SJSA1 (cell line): ENCODE data around the gene MEIOB. TPM values are rescaled to one million over a fixed set of nuclear protein-coding genes. Genes with fewer than 3 reads are reported as not detected.

ENCODE experiments used
- DNase-seq, 2 experiments: peaks; one replicate each; pipeline ENCODE4 v3.0.0-alpha.2; 2015 to 2020; ENCODE audit warnings: low spot score in 2 of 2, low read depth in 1 of 2
- H3K27ac ChIP-seq: fragments of 250-450 bp; sonication (Bioruptor Pico); 2 replicates; pipeline ENCODE4 v1.5.1; 2020; ENCODE audit warnings: mild to moderate bottlenecking, moderate library complexity
- H3K27me3 ChIP-seq: fragments of 250-450 bp; sonication (Bioruptor Pico); replicated peaks from 2 replicates; pipeline ENCODE4 v1.5.1; 2020; ENCODE audit warnings: mild to moderate bottlenecking, moderate library complexity
- H3K36me3 ChIP-seq: fragments of 250-450 bp; sonication (Bioruptor Pico); 2 replicates; pipeline ENCODE4 v1.5.1; 2020; ENCODE audit warnings: mild to moderate bottlenecking
- H3K4me1 ChIP-seq: fragments of 250-450 bp; sonication (Bioruptor Pico); replicated peaks from 2 replicates; pipeline ENCODE4 v1.6.1; 2021; ENCODE audit warnings: mild to moderate bottlenecking
- H3K4me3 ChIP-seq: fragments of 250-450 bp; sonication (Bioruptor Pico); 2 replicates; pipeline ENCODE4 v1.5.1; 2020; ENCODE audit warnings: mild to moderate bottlenecking
- H3K9me3 ChIP-seq: fragments of 250-450 bp; sonication (Bioruptor Pico); replicated peaks from 2 replicates; pipeline ENCODE4 v1.5.1; 2020; ENCODE audit warnings: mild to moderate bottlenecking
- total RNA-seq: library from RNA; depleted of rRNA; stranded (reverse); fragments of >200 nt; shearing (Covaris generic); gene quantifications from 2 replicates; pipeline ENCODE4 v1.2.3, GENCODE V29; 2014

MEIOB gene
- total RNA-seq, 1 experiment from 2014 or later = not detected

DNA sequence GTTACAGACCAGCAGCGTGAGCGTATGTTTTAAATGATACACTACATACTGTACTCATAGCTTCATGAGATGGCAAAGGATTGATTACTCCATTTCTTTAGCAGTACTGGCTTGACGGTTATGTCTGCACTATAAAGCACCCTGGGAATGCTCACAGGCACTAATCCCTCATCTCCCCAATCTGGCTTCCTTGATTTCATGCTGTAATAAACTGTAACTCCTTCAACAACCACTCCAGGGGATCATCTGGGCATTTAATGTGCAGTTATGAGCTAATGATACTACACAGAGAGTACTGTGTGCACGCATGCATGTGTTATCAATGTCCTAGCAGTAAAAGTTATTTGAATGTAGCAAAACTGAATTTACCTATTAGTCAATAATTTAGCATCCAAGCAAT, 20.2 kb downstream of the MEIOB start:
- peaks cover 65% of the 10 kb centered on the region for H3K27me3 ChIP-seq
- H3K4me3 ChIP-seq = no peak overlapping the region
- no peaks in the 10 kb centered on the region for H3K36me3 ChIP-seq
- no peak for DNase-seq
- no peaks in the 10 kb centered on the region for H3K4me1 ChIP-seq
- no peak overlapping the region for H3K27ac ChIP-seq
- no peaks in the 10 kb centered on the region for H3K9me3 ChIP-seq

DNA sequence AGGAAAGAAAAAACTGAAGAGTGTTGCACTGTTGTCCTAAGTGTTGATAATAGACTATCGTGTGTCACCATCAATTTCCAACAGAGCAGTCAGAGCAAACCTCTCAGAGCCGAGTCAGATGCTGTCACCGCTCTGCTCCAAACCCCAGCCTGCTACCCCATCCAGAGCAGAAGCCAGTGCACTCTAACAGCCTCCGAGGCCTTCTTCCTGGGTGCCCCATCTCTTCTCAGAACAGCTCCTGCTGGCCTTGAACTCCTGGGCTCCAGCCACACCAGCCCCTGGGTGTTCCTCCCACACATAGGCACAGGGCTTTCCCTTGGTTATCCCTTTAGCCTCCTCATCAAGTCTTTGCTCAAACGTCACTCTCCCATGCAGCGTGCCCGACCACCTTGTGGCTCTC, 21.0 kb downstream of the MEIOB start:
- H3K27ac ChIP-seq = no peak overlapping the region
- H3K27me3 ChIP-seq = peaks cover 66% of the 10 kb centered on the region
- H3K9me3 ChIP-seq = no peaks in the 10 kb centered on the region
- no peak for DNase-seq
- H3K36me3 ChIP-seq = no peaks in the 10 kb centered on the region
- no peaks in the 10 kb centered on the region for H3K4me1 ChIP-seq
- no peak overlapping the region for H3K4me3 ChIP-seq

DNA sequence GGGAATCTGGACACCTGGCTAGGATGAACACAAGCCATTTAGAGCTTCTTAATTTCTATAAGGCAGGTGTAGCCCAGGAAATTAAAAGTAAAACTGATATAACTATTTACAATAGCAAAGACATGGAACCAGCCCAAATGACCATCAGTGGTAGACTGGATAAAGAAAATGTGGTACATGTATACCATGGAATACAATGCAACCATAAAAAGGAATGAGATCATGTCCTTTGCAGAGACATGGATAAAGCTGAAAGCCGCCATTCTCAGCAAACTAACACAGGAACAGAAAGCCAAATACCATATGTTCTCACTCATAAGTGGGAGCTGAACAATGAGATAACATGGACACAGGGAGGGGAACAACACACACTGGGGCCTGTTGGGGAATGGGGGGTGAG, 25.5 kb downstream of the MEIOB start:
- DNase-seq = no peak
- H3K4me1 ChIP-seq = no peaks in the 10 kb centered on the region

DNA sequence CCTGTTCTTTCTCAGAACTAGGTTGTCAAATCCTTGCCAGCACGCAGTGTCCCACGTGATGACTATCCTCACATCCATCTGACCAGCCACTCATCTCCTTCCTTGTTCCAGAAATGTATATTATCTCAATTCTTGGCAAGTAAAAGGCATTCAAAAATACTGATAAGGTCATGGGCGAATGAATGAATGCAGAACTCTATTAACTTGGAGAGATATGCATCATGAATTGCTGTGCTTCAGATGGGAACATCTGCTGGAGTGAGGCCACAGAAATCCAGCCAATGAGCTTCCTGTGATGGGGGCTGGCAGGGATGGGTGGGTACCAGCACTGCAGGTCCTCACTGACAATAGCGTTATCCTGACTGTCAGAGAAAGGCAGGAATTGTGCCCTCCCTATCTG, 26.0 kb downstream of the MEIOB start:
- peak in 1 of 2 experiments; percentile 16 for DNase-seq
- Histone ChIP-seq H3K4me3 (no peak overlapping the region), H3K27me3 (peaks cover 36% of the 10 kb centered on the region), H3K4me1 (no peaks in the 10 kb centered on the region), H3K9me3 (no peaks in the 10 kb centered on the region), H3K27ac (no peak overlapping the region), H3K36me3 (no peaks in the 10 kb centered on the region)

More for the DNA sequence above, 25.5 kb downstream of the MEIOB start:
- Histone ChIP-seq H3K27me3 (peaks cover 40% of the 10 kb centered on the region), H3K27ac (no peak overlapping the region), H3K4me3 (no peak overlapping the region), H3K9me3 (no peaks in the 10 kb centered on the region), H3K36me3 (no peaks in the 10 kb centered on the region)

DNA sequence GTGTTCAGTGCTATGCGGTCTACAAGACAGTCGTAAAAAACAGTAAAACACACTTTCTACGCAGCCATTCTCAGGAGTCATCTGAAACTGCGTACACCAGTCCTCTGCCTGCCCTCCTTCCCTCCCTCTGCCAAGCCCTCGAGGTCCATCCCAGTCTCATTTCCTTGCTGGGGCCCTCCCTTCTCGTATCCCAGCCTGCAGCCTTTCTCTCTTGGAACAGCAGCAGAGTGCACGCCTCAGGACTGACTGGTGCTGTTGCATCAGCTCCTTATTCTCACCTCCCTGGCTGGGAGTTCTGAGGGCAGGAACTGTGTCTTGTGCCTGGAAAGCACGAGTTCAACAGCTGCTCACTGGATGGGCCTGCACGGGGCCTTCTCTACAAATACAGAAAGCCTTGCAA, 32.4 kb downstream of the MEIOB start:
- H3K4me3 ChIP-seq = no peak overlapping the region
- peak in 1 of 2 experiments; percentile 28 for DNase-seq
- H3K9me3 ChIP-seq = no peaks in the 10 kb centered on the region

DNA sequence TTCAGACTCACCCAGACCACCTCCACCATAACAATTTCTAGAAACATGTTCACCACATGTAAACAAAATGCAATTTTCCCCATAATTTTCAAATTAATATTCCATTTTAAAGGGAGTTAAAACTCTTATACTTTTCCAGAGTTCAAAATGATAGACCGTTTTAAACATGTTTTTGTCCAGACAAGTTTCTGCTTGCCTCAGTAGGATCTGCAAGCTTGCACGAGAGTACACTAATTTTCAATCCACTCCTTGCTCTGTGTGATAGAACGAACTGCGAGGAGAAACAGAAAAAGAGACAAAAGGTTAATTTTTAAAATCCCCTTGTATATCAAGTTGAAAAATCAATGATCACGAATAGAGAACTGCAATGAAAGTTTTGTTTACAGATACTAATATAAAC, 37.9 kb downstream of the MEIOB start:
- H3K9me3 ChIP-seq = no peaks in the 10 kb centered on the region
- no peaks in the 10 kb centered on the region for H3K27me3 ChIP-seq
- H3K27ac ChIP-seq = no peak overlapping the region
- no peaks in the 10 kb centered on the region for H3K4me1 ChIP-seq
- DNase-seq = no peak
- H3K4me3 ChIP-seq = no peak overlapping the region
- peaks cover 16% of the 10 kb centered on the region for H3K36me3 ChIP-seq

More for the DNA sequence above, 32.4 kb downstream of the MEIOB start:
- H3K27ac ChIP-seq = no peak overlapping the region
- H3K36me3 ChIP-seq = no peaks in the 10 kb centered on the region
- peaks cover 3% of the 10 kb centered on the region for H3K27me3 ChIP-seq
- H3K4me1 ChIP-seq = no peaks in the 10 kb centered on the region

DNA sequence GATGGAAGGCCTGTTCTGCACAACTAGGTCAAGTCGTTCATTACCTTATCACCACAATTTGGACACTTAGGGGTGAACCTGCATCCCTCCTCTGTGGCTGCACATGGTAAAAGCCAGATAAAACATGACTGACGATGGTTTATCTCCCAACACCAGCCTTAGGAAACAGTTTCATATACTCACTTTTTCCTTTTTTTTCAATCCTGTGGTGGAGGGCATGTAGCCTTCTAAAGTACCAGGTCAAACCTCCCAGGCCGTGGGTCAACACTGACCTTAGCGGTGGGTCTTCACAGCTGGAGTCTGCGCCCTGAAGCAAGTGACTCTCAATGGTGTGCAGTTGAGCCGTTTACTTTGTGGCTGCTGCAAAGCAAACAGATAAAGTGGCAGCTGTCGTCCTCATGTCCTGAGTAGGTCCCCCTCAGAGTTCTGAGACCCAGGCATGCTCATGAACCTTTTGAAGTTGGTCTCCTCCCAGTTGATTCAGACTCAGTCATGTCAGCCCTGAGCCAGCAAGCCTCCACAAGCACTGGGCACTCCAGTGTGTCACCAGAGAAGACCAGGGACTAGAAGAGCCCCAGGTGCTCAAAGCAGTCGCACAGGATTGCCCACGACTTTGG, 39.0 kb downstream of the MEIOB start:
- Histone ChIP-seq H3K36me3 (peaks cover 22% of the 10 kb centered on the region), H3K4me1 (peaks cover 5% of the 10 kb centered on the region; the same call in 1 of the 2 replicates), H3K27me3 (no peaks in the 10 kb centered on the region), H3K27ac (no peak overlapping the region), H3K9me3 (no peaks in the 10 kb centered on the region), H3K4me3 (no peak overlapping the region)
- DNase-seq = no peak

DNA sequence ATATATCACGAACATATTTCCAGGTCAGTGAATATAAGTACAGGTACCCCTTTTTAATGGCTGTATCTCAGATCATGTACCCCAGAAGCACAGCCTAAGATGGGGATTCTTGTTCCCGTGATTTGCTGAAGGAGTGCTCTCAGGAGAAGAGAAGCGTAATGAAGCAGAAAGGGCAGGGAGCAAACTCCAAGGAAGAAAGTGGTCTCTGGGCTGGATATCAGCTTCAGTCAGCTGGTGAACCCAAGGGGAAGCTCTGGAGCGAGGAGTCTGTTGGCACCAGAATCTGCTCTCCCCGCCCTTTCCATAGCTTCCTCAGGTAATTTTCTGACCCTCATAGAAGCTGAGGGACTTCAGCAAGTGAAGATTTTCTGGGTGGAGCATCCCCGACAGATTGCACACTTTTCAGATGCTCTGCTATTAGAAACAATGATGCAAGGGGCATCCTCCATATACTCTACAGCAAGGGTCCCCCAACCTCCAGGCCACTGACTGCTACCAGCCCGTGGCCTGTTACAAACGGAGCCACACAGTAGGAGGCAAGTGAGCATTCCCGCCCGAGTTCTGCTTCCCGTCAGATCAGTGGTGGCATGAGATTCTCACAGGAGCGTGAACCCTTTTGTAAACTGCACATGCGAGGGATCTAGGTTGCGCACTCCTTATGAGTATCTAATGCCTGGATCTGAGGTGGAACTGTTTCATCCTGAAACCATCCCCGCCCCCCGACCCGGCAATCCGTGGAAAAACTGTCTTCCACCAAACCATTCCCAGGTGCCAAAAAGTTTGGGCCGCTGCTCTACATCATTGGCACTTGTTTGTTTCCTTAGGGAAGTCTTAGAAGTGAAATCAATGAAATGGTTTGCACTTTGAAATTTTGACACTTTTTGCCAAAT, 40.5 kb downstream of the MEIOB start:
- Histone ChIP-seq H3K27me3 (no peaks in the 10 kb centered on the region), H3K36me3 (peaks cover 22% of the 10 kb centered on the region), H3K27ac (no peak overlapping the region), H3K4me3 (no peak overlapping the region), H3K4me1 (peaks cover 14% of the 10 kb centered on the region; the same call in 1 of the 2 replicates), H3K9me3 (no peaks in the 10 kb centered on the region)
- DNase-seq = no peak

DNA sequence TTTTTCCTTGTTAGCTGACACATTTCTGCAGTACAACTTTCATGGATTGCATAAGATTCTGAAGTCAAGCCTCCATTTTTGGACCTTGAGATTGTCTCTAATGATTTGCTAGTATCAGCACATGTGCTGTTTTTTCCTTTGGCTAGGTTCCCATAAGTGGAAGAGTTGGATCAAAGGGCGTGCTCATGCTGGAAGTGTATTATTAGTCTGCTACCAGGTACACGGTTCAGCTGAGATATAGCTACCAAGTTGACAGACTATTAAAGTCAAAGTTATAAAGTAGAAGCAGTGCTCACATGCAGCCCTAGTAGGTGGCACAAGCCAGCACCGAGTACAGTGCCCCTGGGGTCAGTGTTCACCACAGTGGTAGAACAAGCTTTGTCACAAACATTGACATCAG, 41.8 kb downstream of the MEIOB start:
- H3K9me3 ChIP-seq = no peaks in the 10 kb centered on the region
- peaks cover 22% of the 10 kb centered on the region for H3K36me3 ChIP-seq
- no peak overlapping the region for H3K27ac ChIP-seq
- no peak for DNase-seq
- no peaks in the 10 kb centered on the region for H3K27me3 ChIP-seq
- H3K4me3 ChIP-seq = no peak overlapping the region
- H3K4me1 ChIP-seq = peaks cover 24% of the 10 kb centered on the region

DNA sequence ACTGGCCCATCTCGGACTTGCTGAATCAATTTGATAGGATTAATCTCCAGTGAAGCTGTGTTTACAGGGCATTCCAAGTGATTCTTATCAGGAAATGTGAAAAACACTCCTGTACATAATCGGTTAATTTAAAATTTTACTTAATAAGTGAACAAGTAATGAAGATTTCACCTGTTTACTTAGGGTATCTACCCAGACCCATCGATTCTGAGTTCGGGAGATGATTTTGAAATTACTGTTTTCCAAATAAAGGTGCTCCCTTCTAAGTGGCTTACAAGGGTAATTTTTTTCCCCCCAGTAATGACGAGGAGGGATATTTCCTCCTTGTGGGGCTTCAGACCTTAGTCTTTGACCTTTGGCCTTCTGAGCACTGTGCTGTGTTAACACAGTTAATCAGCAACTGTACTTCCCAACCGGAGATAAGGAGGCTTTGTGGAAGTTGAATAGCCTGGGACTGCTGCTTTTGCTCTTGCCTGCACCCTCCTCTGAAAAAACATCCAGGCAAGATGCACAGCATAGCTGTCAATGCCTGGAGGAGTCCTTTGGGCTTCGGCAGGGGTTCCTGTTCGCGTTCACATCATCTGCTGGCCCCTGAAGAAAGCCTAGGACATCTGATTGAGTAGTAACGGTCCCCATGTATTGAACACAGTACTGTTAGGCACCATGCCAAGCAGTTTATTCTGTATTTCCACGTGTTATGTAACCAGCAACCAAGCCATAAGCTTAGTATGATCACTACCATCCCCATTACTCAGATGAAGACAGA, 43.1 kb downstream of the MEIOB start:
- no peak for DNase-seq

DNA sequence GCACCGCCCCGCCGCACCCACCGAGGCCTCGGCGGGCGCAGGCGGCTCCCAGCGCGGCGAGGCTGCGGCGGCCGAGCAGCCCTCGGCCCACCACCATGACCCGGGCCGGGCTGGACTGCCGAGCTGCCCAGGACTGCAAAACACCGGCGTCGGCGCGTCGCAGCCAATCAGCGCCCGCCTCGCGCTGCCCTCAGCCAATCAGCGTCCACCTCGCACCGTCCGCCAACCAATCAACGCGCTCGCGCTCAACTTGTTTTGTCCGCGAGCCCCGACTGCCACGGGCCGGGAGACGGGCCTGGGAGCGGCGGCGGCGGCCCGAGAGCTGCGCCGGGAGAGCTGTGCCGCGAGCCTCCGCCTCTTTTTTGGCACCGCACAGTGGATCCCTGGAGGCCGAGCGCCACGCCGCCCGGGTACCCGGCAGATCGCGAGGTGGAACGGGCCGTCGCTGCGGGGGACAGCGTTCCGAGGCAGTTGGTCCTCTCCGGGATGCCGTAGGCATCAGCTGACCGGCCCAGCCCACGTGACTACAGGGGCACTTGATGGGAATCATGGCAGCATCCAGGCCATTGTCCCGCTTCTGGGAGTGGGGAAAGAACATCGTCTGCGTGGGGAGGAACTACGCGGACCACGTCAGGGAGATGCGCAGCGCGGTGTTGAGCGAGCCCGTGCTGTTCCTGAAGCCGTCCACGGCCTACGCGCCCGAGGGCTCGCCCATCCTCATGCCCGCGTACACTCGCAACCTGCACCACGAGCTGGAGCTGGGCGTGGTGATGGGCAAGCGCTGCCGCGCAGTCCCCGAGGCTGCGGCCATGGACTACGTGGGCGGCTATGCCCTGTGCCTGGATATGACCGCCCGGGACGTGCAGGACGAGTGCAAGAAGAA, 45.0 kb downstream of the MEIOB start, which contains the start of the genes FAHD1 and HAGH:
Gene FAHD1, plus strand, starts transcription at position 516 of the 883 bp plus-strand sequence. Its CDS starts 33 bp downstream, at position 549.
Gene HAGH, minus strand, starts transcription at position 135 of the 883 bp plus-strand sequence. Its CDS starts 38 bp downstream, at position 97.
- H3K4me3 ChIP-seq = peak within 1 kb of the TSS; percentile 86
- H3K27me3 ChIP-seq = no peaks in the 10 kb centered on the region
- peak; percentile 91 to 98 for DNase-seq
- no peaks in the 10 kb centered on the region for H3K9me3 ChIP-seq
- H3K36me3 ChIP-seq = peaks cover 22% of the 10 kb centered on the region
- H3K4me1 ChIP-seq = peaks cover 24% of the 10 kb centered on the region
- H3K27ac ChIP-seq = peak within 1 kb of the TSS; percentile 39

More for the DNA sequence above, 43.1 kb downstream of the MEIOB start:
- H3K27ac ChIP-seq = no peak overlapping the region
- no peaks in the 10 kb centered on the region for H3K9me3 ChIP-seq
- no peaks in the 10 kb centered on the region for H3K27me3 ChIP-seq
- peaks cover 24% of the 10 kb centered on the region for H3K4me1 ChIP-seq
- H3K36me3 ChIP-seq = peaks cover 22% of the 10 kb centered on the region
- H3K4me3 ChIP-seq = no peak overlapping the region

DNA sequence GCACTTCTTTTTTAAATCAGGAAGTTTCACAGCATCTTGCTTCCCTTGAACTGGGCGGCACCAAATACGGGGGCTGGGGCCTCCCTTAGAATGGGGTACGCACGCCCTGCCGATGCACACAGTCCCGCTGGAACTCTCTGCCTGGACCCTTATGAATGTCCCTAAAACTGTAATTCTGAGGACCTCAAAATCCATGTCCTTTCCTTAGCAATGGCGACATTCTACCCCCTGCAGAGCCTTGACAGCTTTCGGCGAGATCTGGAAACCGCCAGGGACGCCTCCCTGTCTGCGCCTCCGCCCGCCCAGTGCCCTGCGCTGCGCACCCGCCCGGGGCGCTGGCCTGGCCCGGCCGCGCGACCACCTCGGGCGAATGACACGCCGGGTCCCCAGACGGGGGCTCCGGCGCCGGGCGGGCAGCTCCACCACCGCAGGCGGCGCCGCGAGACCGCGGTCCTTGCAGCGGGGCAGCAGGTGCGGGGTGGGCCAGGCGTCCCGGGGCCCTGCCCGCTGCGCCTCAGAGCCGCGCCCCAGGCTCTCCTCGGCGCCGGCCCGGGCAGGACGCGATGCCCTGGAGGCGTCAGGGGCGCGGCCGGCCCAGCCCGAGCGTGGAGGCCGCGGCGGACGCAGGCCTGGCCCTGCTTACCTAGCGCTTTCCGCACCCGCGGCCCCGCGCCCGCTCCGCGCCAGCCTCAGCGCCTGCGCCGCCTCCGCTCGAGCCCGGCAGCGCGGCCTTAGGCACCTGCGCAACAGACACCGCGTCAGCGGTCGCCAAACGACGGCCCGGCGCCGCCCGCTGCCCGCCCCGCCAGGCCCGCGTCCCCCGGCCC, 45.9 kb downstream of the MEIOB start:
- H3K9me3 ChIP-seq = no peaks in the 10 kb centered on the region
- DNase-seq = no peak
- H3K36me3 ChIP-seq = peaks cover 22% of the 10 kb centered on the region
- peaks cover 24% of the 10 kb centered on the region for H3K4me1 ChIP-seq
- no peaks in the 10 kb centered on the region for H3K27me3 ChIP-seq
- H3K4me3 ChIP-seq = peak overlapping the region; percentile 86
- no peak overlapping the region for H3K27ac ChIP-seq
